Stimulated activated CD4-positive, alpha-beta T cell treated with anti-CD3 and anti-CD28 coated beads, Interleukin-2, amount 100 ng/mL, for 4 hours (primary cell): ENCODE results near the gene MLLT11.
A peak's percentile ranks its signal among the peaks of the same experiment; 100 is the strongest.
"Not testable (repeated sequence)": the region's sequence is repeated elsewhere in the genome, so short reads cannot be mapped to it uniquely, and the experiment has no call there.

Source experiments
- DNase-seq: peaks from one replicate; pipeline ENCODE4 v3.0.0-alpha.2; 2020; ENCODE audit warnings: low read depth

MLLT11 gene

DNA sequence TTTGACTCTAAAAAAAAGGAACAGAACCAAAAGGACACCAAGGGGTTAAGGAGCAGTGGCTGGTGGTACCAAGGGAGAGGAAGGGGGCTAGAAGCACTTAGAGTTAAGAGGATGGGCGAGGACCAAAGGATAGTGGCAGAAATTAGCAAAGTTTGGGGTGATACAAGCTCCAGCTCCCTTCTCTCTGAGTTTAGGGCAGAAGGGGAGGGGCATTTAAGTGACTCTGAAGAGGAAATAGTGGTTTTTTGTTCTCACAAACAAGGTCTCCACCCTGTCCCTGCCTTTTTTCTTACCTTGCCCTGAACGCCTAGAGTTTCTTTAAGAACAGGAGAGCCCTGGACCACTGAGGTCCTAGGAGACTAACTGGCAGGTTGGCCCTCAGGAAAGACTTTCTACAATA is 4.0 kb upstream of the MLLT11 start:
- no peak for DNase-seq

GRCh38 chr1:151058692-151059091 is 1.5 kb upstream of the MLLT11 start:
- DNase-seq: no peak

GRCh38 chr1:151059109-151060006 is 839 bp upstream of the MLLT11 start, which contains the start of gene CDC42SE1:
TSS of gene CDC42SE1 (minus strand) at chr1:151059622. CDS start at chr1:151055730, 3,892 bp downstream.
- peak; percentile 73 for DNase-seq

DNA sequence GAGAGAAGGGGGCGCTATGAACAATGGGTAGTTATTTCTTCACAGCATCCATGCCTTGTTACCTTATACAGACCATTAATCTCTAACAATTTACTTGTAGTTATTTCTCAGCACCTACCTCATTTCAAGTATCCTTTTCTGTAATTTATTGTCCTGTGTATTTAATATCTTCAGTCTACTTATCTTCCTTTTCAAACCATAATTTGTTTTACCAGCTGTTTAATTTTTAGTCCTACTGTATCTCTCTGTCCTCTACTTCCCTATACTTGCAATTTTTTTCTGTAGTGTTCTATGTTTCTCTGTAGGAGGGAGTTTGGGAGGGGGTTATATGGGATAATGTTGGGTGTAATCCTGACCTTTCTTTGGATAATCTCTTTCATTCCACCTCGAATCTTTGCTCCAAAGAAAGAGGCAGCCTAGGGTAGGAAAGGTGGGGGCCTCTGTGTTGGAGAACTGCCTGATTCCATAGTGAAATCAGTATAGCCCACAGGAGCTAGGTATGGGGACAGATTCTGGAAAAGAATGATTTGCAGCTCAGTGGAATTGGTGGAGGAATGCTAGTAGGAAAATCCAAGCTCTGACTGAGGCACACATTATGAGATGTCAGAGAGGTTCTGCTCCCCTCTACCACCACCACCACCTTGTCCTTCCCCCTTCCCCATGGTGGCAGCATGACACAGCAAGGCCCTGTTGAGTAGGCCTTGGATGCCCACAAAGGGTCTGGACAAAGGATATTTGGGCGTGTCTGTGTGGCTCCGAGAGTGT is 642 bp downstream of the MLLT11 start:
- DNase-seq: no peak

DNA sequence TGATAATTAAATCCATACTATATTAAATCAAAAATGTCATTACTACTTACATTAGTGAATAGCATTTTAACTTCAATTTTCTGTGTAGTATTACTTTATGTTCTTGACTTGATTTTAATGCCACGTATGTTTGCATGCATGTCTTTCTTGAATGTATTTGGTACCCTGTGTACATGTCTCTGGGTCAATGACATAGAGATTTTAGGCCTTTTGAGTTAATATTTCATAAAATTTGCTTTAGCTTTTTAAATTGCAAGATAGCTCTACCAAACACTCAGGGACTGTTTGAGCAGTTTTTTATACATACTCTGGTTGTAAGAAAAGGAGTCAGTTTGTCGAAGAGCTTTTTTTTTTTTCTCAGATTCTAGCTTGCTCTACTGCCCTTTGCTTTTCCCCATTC is 1.5 kb downstream of the MLLT11 start:
- no peak for DNase-seq

DNA sequence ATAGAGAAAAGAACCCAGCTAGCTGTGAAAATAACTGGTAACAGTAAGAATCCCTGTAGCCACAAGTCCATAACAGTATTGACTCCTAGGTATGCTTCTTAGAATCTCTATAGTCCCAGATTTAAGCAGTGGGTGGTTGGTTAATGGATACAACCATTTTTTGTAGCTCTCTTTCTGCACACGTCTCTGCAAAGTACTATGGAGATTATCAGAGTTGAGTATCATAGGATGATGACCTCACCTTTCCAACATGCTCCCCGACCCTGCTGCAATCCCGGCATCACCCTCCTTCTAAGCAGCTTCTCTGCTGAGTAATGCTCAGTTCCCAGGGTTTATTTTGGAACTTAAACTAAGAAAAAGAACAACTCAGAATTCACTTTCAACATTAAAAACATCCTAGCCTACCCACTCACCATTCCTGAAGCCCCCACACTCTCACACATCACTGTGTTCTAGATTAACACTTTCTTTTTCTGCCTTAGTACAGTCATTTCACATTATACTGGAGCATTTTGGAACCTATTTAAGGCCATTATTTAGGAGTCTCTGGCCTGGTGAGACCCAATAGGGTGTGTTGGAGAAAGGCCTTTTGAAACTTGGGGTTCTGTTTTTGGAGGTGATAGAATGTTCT is 2.7 kb downstream of the MLLT11 start:
- no peak for DNase-seq

DNA sequence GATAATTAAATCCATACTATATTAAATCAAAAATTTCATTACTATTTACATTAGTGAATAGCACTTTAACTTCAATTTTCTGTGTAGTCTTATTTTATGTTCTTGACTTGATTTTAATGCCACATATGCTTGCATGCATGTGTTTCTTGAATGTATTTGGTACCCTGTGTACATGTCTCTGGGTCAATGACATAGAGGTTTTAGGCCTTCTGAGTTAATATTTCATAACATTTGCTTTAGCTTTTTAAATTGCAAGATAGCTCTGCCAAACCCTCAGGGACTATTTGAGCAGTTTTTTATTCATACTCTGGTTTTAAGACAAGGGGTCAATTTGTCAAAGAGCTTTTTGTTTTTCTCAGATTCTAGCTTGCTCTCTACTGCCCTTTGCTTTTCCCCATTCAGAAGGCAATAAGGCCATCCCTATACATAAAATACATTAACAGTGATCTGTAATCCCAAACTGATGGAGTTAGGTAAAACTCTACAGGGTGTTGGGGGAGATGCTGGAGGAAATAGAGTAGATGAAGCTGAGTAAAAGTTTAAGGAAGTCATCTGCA is 5.0 kb downstream of the MLLT11 start:
- no peak for DNase-seq

- no peak for DNase-seq
These were observed 7.0 kb downstream of the MLLT11 start for GRCh38 chr1:151067185-151067584.

DNA sequence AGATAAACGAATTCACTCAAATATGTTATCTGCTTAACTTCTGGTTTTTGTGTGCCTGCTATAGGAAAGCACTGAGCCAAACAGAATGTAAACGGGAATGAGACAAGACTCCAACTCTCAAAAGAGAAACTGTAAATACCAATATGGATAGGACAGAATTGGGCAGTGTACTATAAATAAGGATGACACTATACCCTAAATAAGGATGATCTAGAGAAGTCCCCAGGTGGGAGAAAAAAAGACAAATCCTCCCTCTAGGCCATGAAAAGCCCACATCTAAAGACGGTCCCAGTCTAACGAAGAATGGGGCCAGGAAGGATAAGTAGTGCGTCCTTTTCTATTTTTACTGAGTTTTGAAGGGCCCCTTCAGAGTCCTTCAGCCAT is 8.9 kb downstream of the MLLT11 start:
- no peak for DNase-seq

- peak; percentile 72 for DNase-seq
These were observed 10.5 kb downstream of the MLLT11 start, which contains the start of gene GABPB2 for GRCh38 chr1:151070474-151071276. TSS of gene GABPB2 (plus strand) at chr1:151070761. CDS start at chr1:151088190, 17,429 bp downstream.

DNA sequence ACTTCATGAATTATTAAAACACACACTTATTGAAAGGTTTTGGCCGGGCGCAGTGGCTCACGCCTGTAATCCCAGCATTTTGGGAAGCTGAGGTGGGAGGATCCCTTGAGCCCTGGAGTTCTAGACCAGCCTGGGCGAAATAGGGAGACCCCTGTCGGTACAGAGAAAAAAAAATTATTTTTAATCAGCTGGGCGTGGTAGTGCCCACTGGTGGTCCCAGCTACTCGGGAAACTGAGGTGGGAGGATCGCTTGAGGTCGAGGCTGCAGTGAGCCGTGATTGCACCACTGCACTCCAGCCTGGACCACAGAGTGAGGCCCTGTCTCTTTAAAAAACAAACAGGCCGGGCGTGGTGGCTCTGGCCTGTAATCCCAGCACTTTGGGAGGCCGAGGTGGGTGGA is 12.0 kb downstream of the MLLT11 start:
- no peak for DNase-seq

DNA sequence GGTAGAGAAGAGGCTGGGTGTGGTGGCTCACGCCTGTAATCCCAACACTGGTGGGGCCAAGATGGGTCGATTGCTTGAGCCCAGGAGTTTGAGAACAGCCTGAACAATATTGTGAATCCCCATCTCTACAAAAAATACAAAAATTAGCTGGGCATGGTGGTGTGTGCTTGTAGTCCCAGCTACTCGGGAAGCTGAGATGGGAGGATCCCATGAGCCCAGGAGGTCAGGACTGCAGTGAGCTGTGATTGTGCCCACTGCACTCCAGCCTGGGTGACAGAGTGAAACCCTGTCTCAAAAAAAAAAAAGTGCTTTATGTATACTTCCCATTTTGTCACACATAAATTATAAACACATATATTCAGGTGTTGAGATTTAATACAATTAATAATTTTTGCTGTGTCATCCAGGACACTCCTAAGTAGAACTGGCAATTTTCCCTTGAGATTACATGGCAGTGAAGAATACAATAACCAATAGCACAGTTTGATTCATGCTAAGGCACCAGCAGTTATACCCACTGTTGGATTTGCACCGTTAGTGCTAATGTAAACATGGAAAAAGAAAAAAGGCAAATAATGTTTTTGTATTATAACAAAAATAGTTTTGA is 25.9 kb downstream of the MLLT11 start:
- no peak for DNase-seq

DNA sequence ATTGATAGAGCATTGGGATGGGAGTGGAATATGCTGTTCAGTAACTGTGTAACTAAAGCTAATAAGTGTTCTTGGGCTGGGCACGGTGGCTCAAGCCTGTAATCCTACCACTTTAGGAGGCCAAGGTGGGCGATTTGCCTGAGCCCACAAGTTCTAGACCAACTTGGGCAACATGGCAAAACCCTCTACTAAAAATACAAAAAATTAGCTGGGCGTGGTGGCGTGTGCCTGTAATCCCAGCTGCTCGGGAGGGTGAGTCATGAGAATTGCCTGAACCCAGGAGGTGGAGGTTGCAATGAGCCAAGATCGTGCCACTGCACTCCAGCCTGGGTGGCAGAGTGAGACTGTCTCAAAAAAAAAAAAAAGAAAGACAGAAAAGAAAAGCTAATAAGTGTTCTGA is 37.2 kb downstream of the MLLT11 start:
- not testable (repeated sequence) for DNase-seq

- DNase-seq: no peak
These were observed 37.9 kb downstream of the MLLT11 start for GRCh38 chr1:151098126-151098525.

GRCh38 chr1:151104630-151105029 is 44.4 kb downstream of the MLLT11 start:
- DNase-seq: no peak

- DNase-seq: no peak
These were observed 46.7 kb downstream of the MLLT11 start for GRCh38 chr1:151106894-151107293.

GRCh38 chr1:151108331-151108730 is 48.1 kb downstream of the MLLT11 start:
- DNase-seq: no peak

DNA sequence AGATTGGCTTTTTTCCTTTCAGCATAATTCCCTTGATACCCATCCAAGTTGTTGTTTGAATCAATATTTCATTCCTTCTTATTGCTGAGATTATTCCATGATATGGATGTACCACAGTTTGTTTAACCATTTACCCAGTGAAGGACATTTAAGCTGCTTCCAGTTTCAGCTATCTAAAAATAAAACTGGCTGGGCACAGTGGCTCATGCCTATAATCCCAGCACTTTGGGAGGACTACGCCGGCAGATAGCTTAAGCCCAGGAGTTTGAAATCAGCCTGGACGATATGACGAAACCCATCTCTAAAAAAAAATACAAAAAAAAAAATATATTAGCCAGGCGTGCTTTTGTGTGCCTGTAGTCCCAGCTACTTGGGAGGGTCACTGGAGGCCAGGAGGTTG is 53.7 kb downstream of the MLLT11 start:
- DNase-seq: no peak
